Activated T-cell treated with anti-CD3 and anti-CD28 coated beads, Interleukin-2, amount 50 U/mL, for 4 hours (primary cell): ENCODE measurements around the gene MAP3K5. TPM values are rescaled to one million over a fixed set of nuclear protein-coding genes. Genes with fewer than 3 reads are reported as not detected.
A peak's percentile ranks its signal among the peaks of the same experiment; 100 is the strongest.

ENCODE experiments used
- ATAC-seq, 2 donors: fragments of 200-7000 bp; cut with Tn5 transposase; one replicate each; pipeline ENCODE4 v1.10.0; 2021
- DNase-seq: peaks from one replicate; pipeline ENCODE4 v3.0.0-alpha.2; 2020
- H3K27me3 Mint-ChIP-seq: one replicate; pipeline ENCODE4 v1.8.0; 2021; ENCODE audit warnings: low read depth, mixed read lengths
- H3K36me3 Mint-ChIP-seq: one replicate; pipeline ENCODE4 v1.8.0; 2022; ENCODE audit warnings: mixed read lengths; ENCODE audit not compliant: insufficient read depth
- H3K4me1 Mint-ChIP-seq: one replicate; pipeline ENCODE4 v1.8.0; 2021; ENCODE audit warnings: low read depth, mixed read lengths
- H3K4me3 Mint-ChIP-seq: one replicate; pipeline ENCODE4 v1.8.0; 2021; ENCODE audit warnings: mild to moderate bottlenecking, moderate library complexity, mixed read lengths
- H3K9me3 Mint-ChIP-seq: one replicate; pipeline ENCODE4 v1.8.0; 2021; ENCODE audit warnings: mixed read lengths
- total RNA-seq, 3 donors: library from RNA; stranded (reverse); gene quantifications; one replicate each; pipeline ENCODE4 v1.2.1, GENCODE V29; 2021

Gene MAP3K5
- total RNA-seq, 3 donors from 2014 or later = 5.7 to 10.5 (median 7.9) TPM

DNA sequence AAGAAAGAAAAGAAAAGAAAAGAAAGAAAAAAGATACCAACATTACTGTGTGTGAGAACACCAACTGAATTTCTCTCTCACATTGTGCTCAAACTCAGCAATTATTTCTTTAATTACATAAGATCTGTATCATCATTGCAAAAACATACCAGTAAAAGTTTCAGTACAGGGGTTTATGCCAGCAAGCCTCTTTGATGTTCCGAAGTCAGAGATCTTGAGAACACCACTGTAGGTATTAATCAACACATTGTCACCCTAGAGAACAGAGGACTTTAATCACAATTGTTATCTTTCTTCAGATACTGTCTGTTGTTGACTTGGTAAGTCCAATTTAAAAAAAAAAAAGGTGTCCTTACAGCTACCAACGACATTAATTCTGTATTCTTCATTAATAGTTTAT, 181.1 kb downstream of the MAP3K5 start:
- Mint-ChIP-seq H3K4me1 (peaks cover 12% of the 10 kb centered on the region), H3K9me3 (no peaks in the 10 kb centered on the region), H3K27me3 (no peaks in the 10 kb centered on the region), H3K4me3 (no peak overlapping the region), H3K36me3 (peaks cover 26% of the 10 kb centered on the region)
- ATAC-seq (no peak), DNase-seq (no peak)

DNA sequence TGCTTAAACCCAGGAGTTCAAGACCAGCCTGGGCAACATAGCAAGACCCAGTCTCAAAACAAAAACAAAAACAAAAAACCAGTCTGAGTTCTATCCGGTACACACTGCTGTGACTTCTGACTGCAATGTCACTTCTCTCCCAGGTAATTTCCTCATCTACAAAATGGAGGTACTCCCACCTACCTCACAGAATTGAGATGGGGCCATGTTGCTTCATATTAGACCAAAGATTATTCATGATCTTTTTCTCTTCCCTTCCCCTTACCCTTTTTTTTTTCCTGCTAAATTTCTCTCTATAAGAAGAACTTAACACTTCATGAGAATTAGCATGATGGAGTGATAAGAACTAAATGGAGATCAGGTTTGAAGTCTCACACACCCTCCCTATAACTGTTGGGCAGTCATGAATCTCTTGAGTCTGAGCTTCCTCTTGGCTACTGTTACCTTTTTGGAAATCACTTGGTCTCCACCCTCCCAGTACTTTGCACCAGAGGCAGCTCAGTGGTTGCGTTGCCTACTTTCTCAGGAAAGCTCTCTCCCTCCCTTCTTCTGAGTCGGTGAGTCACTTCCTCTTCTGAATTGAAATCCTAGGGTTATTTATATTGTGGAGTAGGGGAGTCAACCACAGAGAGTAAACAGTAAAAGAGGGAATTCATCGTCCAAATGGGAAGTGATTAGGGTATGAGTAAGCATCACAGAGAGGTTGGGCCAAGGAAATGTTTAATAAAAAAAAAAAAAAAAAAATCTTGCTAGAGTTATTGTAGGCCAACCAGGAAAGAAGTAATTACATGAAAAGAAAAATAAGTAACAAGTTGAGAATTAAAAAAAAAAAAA, 182.2 kb downstream of the MAP3K5 start:
- ATAC-seq = no peak
- no peak overlapping the region for H3K4me3 Mint-ChIP-seq
- peaks cover 29% of the 10 kb centered on the region for H3K36me3 Mint-ChIP-seq
- no peaks in the 10 kb centered on the region for H3K9me3 Mint-ChIP-seq
- no peak for DNase-seq
- no peaks in the 10 kb centered on the region for H3K27me3 Mint-ChIP-seq
- peaks cover 12% of the 10 kb centered on the region for H3K4me1 Mint-ChIP-seq

DNA sequence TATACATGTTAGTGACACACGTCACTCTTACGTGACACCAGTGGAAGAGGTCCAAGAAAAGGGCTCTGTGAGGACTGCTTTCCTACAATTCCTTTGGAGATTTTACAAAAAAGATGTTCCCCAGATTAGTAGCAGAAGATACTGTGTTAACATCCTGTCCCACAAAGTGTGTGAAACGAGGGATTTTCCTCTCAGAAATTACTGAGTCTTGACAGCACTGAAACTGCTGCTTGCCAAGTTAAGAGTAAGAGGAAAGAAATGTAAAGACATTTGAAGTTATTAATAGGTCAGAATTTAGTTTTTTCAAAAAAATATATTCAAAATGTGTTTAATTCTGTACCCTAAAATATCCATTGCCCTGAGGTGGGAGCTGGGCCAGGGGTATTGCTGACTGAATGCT, 183.3 kb downstream of the MAP3K5 start:
- Mint-ChIP-seq H3K27me3 (no peaks in the 10 kb centered on the region), H3K36me3 (peaks cover 25% of the 10 kb centered on the region), H3K4me3 (no peak overlapping the region), H3K4me1 (peaks cover 12% of the 10 kb centered on the region), H3K9me3 (no peaks in the 10 kb centered on the region)
- ATAC-seq (no peak), DNase-seq (no peak)

DNA sequence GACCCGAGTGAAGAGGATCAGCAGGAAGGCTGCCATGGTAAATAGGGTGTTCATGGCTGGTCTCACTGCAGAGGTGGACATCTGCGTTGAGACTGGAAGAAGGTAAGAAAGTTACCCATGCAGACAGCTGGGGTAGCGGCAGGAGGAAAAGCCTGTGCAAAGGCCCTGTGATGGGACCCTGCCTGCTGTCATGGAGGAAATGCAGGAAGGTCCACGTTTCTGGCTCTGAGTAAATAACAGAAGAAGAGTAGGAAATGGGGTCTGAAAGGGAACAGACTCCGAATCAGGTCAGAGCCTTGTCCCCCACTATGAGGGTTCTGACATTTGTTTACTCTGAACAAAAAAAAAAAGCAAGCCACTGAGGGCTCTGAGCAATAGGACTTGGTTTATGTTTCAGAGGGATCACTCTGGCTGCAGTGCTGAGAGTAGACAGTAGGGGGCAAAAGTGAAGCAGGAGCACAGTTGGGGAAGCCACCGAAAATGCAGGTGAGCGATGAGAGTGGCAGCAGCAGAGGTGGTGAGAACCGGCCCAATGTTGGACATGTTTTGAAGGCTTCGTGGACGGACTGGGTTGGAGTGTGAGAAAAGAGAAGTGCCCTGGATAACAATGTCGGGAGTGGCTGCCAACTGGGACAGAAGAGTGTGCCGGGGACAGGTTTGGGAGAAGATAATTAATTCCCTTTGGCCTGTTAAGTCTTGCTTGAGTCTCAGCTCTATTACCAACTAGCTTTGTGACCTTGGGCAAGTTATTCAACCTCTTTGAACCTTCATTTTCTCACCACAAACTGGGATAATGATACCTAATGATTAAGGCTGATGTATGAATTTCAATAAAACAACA, 184.1 kb downstream of the MAP3K5 start:
- H3K27me3 Mint-ChIP-seq = no peaks in the 10 kb centered on the region
- peak; percentile 91 to 94 for ATAC-seq
- no peaks in the 10 kb centered on the region for H3K9me3 Mint-ChIP-seq
- peaks cover 12% of the 10 kb centered on the region for H3K4me1 Mint-ChIP-seq
- no peak overlapping the region for H3K4me3 Mint-ChIP-seq
- peaks cover 22% of the 10 kb centered on the region for H3K36me3 Mint-ChIP-seq
- peak; percentile 76 for DNase-seq

DNA sequence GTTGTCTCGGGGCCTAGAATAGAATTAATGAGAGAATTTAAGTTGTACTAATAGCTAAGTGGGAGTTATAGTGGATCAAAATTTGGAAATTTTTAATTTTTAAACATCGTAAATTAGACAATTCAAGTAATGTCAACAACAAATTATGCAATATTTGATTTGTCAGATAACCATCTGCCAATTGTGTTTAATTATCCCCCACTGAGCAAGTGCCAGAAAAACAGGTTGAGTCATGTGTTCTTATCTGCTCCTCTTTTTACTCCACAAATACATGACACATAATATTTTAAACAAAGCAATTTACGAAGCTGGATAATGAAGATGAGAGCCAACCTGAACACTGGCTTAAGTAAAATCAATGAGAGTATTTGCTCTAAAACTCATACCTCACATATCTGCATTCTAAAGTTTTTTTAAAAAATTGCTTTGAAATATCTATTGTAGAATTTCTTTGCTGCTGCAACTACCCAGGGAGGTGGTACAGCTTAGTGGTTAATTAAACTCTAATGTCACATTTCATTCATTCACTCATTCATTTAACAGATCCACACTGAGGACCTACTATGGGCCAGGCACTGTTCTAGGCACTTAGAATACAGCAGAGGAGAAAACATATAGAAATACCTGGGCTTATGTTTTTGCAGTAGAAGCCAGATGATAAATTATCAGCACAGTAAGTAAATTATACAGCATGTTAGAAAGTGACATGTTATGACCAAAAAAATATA, 184.9 kb downstream of the MAP3K5 start:
- no peaks in the 10 kb centered on the region for H3K9me3 Mint-ChIP-seq
- ATAC-seq = no peak
- no peak overlapping the region for H3K4me3 Mint-ChIP-seq
- no peaks in the 10 kb centered on the region for H3K27me3 Mint-ChIP-seq
- peaks cover 19% of the 10 kb centered on the region for H3K36me3 Mint-ChIP-seq
- peaks cover 12% of the 10 kb centered on the region for H3K4me1 Mint-ChIP-seq
- DNase-seq = no peak

DNA sequence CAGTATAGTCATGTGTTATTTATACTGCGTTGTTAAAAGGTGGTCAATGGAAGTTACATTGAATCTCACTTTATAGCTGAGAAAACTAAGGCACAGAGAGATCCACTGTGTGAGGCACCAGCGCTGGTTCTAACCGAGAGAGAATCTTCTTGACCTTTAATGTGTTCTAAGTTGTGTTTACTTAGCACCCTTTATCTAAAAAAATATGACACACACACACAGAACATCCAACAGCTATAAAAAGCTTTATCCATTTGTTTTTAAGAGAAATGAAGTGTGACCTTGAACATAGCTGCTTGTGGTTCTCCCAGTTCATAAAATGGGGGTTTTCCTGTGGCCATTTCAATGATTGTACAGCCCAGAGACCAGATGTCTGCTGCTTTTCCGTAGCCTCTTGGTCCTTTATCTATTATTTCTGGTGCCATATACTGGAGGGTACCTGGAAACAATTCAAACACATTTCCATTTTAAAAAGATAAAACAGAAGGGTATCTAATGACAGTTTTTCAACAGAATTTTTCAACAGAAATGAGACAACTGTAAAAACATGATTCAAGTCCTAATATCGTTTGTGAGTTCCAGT, 187.3 kb downstream of the MAP3K5 start:
- ATAC-seq (no peak), DNase-seq (no peak)
- Mint-ChIP-seq H3K4me3 (no peak overlapping the region), H3K36me3 (peaks cover 20% of the 10 kb centered on the region), H3K9me3 (no peaks in the 10 kb centered on the region), H3K4me1 (peaks cover 6% of the 10 kb centered on the region), H3K27me3 (no peaks in the 10 kb centered on the region)

DNA sequence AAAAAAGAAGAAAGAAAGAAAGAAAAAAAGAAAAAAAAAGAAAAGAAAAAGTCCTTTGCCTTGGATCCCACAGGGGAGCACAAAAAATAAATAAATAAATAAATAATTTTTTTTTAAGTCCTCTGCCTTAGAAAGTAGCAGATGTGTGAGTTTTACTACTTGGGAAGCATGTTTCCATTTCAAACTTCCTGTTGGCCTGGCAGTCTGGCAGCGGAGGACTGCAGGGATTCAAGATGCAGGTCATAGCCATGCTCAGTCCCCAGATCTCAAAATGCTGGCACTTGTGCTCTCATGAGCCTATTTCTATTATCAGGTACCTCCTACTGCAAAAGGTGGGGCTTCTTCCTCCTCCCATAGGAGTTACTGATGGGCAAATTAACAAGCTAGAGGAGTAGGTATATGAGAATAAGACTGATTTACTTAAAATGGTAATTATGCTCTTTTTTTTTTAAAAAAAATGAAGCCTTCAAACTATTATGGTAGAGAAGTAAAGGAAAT, 187.9 kb downstream of the MAP3K5 start:
- Mint-ChIP-seq H3K4me3 (no peak overlapping the region), H3K4me1 (peaks cover 4% of the 10 kb centered on the region), H3K9me3 (no peaks in the 10 kb centered on the region), H3K36me3 (peaks cover 17% of the 10 kb centered on the region), H3K27me3 (no peaks in the 10 kb centered on the region)
- ATAC-seq = no peak
- DNase-seq = no peak

DNA sequence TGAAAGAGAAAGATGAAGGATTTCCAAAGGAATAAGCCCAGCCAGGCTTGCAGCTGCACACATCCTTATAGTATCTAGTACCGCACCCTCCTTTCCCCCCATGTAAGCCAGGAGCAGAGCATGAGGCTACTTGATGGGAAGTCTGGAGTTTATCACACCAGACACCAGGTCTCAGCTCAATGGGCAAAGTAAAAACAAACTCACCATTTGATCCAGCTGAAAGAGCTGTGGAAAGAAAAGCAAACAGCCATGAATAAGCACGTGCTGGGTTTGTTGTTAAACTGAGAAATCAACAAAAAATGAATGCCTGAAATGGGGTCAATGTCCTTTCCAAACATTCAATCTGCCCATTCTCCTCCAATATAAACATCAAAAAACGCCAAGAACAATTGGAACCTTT, 191.5 kb downstream of the MAP3K5 start:
- H3K36me3 Mint-ChIP-seq = peaks cover 26% of the 10 kb centered on the region
- H3K27me3 Mint-ChIP-seq = no peaks in the 10 kb centered on the region
- peaks cover 5% of the 10 kb centered on the region for H3K4me1 Mint-ChIP-seq
- no peaks in the 10 kb centered on the region for H3K9me3 Mint-ChIP-seq
- DNase-seq (no peak), ATAC-seq (no peak)
- no peak overlapping the region for H3K4me3 Mint-ChIP-seq

DNA sequence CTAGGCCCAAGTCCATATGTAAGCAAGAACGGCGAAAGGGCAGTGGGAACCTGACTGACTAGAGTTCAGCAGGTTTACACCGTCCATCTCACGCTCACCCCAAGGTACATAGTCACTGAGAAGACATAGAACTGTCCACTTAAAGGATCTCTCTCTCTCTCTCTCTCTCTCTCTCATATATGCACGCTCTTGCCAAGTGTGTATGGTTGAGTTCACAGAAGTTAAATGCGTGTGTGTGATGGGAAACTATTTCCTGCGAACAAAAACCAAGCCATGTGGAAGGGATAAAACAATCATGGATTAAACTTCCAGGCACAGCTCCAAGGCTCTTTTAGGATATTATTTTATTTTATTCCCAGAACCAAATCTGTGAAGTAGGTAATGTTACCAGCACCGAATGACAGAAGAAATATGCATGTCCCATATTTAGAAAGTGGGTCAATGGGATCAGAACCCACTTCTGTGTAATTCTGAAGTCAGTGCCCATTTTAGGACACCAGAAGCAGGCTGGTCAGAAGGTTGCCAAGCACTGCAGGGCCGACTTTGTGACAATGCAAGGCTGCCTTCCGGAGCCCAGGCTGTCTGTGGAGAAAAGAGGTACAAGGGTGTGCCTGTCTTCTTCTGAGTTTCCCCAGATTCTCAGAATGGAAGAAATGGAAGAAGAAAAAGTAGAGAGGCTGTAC, 192.8 kb downstream of the MAP3K5 start:
- peaks cover 12% of the 10 kb centered on the region for H3K4me1 Mint-ChIP-seq
- peaks cover 24% of the 10 kb centered on the region for H3K36me3 Mint-ChIP-seq
- no peak overlapping the region for H3K4me3 Mint-ChIP-seq
- no peak for DNase-seq
- H3K9me3 Mint-ChIP-seq = no peaks in the 10 kb centered on the region
- no peaks in the 10 kb centered on the region for H3K27me3 Mint-ChIP-seq
- no peak for ATAC-seq

DNA sequence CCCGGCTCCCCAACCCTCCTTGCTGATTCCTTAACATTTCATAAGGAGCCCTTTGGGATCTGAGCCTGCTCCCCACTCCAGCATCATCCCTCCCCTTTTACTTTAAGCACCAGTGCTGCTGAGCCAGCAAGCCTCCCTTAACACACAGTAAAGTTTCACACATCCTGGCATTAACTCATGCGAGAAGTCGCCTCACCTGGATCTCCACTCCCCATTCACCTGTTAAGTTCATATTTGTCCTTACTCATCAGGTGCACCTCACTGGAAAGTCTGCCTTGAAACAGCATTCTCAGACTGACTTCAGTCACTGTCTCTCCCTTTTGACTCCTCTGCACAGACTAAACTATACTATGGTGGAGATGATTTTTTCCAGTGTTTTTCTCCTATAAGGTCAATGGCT, 194.2 kb downstream of the MAP3K5 start:
- peaks cover 26% of the 10 kb centered on the region for H3K4me1 Mint-ChIP-seq
- H3K27me3 Mint-ChIP-seq = no peaks in the 10 kb centered on the region
- H3K36me3 Mint-ChIP-seq = peaks cover 24% of the 10 kb centered on the region
- no peak overlapping the region for H3K4me3 Mint-ChIP-seq
- DNase-seq (no peak), ATAC-seq (no peak)
- H3K9me3 Mint-ChIP-seq = no peaks in the 10 kb centered on the region

DNA sequence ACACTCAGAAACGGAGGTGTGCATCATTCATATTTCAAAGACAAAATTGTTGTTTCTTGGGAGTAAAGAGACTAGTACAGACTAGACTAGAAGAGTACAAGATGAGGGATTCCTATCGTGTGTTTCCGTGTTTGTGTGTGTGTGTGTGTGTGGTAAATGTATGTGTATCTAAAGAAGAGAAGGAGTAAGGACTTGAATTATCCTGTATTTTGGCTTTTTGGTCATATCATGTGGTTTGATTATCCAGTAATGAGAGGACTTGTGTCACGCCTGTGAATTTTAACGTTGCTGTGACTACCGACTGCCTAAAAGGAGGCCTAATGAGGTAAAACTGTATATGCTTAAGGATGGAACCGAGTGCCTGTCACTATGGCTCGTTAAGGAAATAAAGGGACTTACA, 197.6 kb downstream of the MAP3K5 start:
- H3K4me3 Mint-ChIP-seq = no peak overlapping the region
- no peaks in the 10 kb centered on the region for H3K27me3 Mint-ChIP-seq
- DNase-seq = no peak
- peaks cover 34% of the 10 kb centered on the region for H3K36me3 Mint-ChIP-seq
- no peak for ATAC-seq
- H3K9me3 Mint-ChIP-seq = no peaks in the 10 kb centered on the region
- H3K4me1 Mint-ChIP-seq = peaks cover 27% of the 10 kb centered on the region

DNA sequence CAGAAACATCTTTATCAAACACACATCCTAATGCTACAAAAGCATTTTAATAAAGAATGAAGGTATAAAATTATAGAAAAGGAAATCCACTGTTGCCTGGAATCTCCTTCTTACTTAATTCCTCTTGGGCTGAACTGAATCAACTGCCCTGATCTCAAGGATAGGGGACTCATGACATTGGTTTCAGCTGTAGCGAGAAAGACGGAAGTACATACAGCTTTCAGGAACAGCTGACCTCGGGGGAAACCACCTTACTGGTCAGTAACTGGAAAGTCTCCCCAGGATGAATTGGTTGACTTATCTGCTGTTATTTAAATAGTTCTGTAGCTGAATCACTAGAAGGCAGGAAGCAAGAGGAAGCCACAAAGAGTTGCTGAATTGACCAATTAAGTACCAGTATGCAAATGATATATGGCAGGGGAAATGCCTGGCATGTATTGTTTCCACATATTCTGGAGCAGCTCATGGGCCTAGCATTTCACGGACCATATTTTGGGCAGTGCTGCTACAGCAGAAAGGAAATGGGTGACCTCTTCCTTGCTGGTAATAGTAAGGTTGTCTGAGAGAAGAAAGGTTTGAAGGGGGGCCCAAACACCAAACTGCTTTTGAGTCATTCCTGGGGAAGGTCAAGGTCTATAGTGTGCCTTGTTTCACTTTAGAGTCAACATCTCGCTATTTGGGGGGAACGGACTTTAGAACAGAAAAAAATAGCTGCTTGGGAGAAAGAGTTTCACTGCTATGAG, 198.4 kb downstream of the MAP3K5 start:
- Mint-ChIP-seq H3K36me3 (peaks cover 40% of the 10 kb centered on the region), H3K27me3 (no peaks in the 10 kb centered on the region), H3K9me3 (no peaks in the 10 kb centered on the region), H3K4me3 (peak overlapping the region; percentile 5), H3K4me1 (peaks cover 27% of the 10 kb centered on the region)
- no peak for DNase-seq
- ATAC-seq = peak; percentile 86 to 94
